GM18508 (cell line): ENCODE measurements around the gene PLS1.

Experiments used
- ATAC-seq: cut with Tn5 transposase; IDR thresholded peaks from one replicate; pipeline ENCODE4 v1.9.1; 2021; ENCODE audit warnings: moderate number of reproducible peaks; ENCODE audit not compliant: insufficient read depth, unreplicated experiment

Gene PLS1

DNA sequence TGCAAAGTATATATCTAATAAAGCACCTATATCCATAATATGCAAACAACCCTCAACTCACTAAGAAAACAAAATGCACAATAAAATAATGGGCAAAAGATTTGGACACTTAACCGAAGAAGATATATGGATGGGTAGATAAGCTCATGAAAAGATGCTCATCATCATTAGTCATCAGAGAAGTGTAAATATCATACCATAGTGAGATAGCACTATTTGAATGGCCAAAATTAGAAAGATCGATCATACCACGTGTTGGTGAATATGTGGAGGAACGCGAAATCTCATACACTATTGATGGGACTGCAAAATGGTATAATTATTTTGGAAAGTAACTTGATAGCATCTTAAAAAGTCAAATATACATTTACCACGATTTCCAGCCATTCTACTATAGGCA lies 40.5 kb downstream of the PLS1 start:
- ATAC-seq = no peak

DNA sequence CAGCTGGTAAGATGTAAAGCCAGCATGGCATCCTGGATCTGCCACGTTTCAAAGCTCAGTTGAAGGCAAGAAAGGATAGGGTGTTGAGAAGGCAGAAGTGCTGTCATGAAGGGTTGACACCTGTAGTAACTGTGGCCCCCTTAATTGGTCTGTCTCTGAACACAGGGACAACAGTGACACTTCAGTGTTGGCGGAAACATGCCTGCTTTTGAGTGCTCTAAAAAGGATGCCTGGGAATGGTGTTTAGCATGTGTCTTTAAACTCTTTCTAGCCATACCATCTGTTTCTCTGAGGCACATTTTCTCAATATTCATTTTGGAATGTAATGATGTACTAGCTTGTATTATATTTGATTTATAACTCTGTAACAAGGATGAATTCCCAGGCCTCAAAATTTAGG lies 42.1 kb downstream of the PLS1 start:
- ATAC-seq = no peak

DNA sequence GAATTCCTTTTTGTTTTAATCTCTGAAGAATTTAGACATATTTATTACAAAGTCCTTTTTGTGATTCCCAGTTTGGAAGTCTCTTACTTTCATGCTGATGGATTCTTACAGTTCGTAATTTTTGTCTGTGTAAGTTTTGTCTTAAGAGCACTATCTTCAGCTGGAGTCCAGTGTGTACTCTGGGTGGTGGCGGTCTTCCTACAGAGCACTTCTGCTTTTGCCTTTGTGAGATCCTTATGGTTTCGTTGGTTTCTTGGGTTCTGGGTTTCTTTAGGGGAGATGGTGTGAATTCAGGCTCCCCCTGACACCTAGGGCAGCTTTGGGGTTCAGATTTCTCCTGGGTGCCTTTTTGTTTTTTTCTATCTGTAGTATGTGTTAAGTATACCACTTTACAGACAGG lies 45.3 kb downstream of the PLS1 start:
- ATAC-seq = no peak

DNA sequence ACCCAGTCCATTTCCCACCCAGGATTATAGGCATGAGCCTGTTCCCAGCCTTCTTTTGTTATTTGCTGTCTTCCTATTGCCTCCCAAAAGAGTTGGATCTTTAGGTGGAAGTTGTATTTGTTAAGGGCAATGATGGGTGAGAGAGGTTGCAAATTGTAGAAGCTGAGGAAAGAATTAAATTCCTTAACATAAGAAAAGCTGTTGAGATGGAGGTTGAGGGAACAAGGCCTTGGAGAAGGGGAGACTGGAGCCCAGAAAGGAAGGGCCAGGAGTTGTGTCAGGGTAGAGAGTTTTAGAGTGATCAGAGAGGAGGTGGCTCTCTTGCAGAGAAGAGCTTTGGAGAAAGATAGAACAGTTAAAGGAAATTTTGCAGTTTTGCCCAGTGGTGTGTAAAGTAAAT lies 46.8 kb downstream of the PLS1 start:
- ATAC-seq = no peak

DNA sequence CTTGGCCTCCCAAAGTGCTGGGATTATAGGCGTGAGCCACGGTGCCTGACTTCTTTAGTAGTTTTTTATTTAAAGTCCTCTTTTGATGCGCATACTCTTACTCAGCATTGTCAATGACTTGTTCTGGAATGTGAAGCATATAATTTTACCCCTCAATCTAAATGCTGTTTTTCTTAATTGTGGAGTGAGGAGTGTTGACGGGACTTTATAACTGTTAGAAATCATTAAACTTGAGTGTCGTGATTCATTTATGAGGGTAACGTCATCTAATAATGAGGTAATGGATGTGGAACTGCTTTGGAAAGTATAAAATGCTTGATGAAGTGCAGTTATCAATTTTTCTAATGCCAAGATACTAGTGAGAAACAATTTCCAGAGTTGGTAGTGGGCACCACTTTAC lies 48.3 kb downstream of the PLS1 start:
- no peak for ATAC-seq

DNA sequence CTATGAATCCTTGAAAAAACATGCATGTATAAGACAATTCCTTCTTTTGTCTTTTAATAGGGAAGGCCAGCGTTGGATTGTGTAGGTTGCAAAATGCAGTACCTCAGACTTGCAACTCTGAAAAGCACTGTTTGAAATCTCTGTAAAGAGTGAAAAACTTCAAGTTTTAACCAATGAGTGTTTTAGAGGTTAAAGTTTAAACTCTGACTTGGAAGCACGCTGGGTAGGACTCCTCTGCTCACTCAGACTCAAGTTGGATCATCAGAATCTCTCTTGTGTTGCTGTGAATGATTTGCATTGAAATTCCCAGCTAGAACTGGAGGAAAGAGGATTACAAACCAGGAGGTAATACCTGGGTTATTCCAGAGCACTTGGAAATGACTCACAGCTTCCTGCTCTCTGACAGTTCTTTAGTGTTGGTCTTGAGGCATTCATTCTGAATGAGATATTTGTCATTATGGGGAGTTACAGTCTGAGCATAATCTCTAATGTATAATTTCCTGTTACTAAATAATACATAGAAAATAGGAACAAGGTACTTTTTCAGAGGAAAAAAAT lies 49.1 kb downstream of the PLS1 start:
- no peak for ATAC-seq

DNA sequence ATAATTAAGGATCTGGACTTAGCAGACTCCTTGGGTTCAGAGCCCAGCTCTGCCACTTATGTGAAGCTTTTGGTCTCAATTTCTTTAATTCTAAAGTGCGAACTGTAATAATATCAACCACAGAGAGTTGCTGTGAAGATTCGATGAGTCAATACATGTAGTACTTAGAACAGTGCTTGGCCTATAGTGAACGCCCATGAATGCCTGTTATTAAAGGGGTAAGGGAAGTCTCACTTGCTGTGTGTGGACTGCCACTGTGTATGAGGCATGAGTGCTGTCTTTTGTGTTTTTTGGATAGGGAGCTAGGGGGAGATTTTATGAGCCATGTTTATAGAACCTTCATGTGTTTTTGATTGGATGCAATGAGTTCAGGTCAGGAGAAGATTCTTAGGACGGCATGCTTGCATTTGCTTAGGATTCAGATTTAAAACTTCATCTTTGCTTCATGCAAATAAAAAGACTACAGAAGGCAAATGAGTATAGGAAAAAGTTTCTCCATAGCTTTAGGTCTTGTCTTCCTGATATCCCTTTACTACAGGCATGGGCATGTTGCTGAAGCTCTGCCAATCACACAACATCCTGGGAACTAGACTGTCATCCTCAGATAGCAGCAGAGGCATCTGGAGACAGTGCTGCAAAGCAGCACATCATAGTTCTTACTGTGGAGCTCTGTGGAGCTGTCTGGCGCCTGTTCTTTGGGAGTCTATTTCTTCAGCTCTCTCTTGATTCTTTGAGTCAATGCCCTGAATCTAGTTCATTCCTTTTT lies 50.0 kb downstream of the PLS1 start:
- ATAC-seq = no peak

DNA sequence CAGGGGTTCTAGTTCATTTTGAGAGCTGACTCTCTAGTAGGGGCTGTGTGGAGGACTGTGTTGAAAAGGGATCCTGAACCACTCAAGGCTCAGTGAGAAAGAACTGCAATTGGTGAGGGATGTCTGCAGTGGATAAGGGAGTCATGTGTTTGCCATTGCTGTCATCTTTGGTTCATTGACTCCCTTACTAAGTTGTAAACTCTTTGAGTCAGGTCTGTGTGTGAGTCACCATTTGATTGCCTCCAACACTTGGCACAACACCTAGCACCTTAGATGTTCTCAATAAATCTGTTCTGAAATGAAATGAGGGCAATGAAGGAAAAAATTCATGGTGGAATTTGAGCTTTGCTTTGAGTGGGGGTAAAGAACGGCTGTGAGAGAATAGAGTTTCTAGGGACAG lies 51.7 kb downstream of the PLS1 start:
- ATAC-seq = no peak

DNA sequence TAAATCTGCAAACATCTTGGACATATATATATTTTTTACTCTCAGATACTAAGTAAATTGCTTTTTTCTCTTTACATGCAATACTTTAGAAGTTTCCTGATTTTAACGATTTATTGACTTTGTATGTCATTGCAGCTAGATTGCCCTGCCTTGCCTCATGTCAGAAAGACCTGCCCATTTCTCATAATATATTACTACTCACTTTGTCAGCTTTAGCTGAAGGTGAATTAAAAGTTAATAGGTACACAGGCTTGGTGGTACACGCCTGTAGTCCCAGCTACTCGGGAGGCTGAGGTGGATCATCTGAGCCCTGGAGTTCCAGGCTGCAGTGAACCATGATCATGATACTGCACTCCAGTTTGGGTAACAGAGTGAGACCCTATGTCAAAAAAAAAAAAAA lies 52.8 kb downstream of the PLS1 start:
- ATAC-seq = no peak

DNA sequence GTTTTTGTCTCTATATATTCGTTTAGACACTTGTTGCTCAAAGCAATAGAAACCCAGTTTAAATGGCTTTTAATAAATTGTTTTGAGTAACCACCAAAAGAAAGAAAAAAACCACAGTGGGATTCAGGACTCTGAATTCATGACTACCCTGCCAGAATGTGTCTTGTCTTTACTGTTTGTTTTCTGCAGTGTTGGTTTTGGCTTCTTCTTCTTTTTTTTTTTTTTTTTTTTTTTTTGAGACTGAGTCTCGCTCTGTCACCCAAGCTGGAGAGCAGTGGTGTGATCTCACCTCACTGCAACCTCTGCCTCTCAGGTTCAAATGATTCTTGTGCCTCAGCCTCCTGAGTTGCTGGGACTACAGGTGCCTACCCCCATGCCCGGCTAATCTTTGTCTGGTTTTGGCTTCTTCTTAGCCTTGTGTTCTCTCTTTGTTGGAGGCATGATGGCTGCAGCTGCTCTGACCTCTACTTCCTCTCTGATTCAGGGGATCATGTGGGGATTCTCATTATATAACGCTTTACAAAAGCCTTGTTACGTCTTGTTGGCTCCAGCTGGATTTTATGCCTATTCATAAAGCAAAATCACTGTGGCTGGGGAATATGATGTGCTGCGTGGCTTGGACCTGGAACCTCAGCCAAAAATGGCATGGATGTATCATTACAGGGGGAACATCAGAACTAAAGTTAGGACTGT lies 54.0 kb downstream of the PLS1 start:
- ATAC-seq = no peak

DNA sequence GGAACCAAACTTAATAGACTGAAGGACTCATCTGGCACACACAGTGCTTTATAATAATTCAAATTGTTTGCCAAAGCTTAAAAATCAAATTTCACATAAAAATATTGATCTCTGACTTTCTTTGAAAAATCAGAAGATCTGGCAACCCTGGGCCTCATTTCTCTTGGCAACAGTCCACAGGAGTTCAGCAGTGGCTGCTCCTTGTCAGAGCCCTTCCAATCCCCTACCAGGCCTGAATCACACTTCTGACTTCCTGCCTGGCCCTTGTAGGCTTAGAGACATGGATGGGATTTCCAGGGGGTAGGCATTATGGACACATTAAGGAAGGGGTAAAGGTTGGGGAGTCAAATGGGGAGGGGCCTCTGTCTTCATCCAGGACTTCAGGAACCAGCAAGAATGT lies 55.5 kb downstream of the PLS1 start:
- ATAC-seq = no peak

DNA sequence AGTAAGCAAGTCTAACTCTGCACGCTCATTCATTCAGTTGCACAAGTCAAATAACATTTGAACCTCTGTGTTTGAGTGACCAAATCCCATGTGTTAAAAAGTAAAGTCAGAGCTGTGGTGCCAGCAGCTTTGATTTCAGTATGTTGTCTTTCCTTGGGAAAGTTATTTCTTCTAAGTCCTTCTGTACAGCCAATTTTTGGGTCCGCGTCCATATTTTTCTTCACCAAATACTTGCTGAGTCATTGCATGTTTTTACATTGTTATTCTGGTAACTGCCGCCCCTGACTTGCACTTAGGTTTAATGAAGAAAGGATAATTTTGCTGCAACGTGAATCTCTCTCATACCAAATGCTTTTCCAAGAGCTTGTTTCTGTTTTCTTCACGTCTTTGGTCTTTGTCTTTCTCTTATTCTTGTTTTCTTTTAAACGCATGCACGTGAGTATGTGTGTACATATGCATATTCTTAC lies 56.7 kb downstream of the PLS1 start:
- ATAC-seq = no peak

DNA sequence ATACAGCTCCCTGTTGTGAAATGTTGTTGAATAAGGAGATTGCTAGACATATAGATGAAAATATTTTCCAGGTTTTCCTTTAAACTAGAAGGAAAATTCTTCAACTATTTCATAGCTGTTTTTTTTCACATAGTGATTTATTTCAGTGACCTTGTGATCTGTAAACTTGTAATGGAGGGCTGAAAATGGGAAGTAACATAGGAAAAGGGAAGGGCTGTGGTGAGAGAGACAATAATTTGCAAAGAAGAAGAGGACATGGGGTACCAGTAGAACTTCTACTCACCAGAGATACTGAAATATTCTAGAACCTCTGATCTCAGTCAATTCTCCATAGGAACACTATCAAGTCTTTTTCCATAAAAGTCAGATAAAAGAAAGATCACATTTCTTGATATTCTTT lies 60.4 kb downstream of the PLS1 start:
- no peak for ATAC-seq

DNA sequence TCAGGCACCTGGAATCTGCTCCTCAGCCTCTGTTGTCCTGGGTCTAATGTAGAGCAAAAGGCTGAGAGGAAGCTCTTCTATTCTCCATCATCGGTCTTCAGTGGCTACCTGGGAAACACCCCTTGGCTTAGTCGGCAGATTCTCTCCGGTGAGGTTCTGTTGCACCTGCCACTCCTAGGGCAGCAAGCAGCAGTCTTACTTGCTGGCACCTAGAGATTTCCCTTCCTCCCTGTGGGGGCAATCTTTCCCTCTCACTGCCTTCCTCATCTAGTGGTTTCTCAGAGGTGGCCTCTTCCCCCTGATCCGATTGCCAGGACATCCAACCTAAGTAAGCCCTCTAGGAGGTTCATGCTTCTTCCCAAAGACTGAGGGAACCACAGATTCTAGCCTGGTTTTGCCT lies 60.8 kb downstream of the PLS1 start:
- no peak for ATAC-seq

DNA sequence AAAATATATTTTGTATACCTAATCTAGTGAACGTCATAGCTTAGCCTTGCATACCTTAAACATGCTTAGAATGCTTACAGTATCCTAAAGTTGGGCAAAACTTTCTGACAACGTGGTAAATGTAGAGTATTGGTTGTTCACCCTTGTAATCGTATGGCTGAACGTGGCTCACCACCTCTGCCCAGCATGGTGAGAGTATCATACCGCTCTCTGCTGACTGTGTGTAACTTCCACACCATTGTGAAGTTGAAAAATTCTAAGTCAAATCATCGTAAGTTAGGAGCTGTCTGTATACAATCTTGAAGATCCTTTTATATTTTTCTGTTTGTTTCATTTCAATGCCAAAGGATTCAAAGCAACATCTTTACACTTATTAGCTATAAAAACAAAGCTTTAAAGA lies 64.2 kb downstream of the PLS1 start:
- no peak for ATAC-seq

DNA sequence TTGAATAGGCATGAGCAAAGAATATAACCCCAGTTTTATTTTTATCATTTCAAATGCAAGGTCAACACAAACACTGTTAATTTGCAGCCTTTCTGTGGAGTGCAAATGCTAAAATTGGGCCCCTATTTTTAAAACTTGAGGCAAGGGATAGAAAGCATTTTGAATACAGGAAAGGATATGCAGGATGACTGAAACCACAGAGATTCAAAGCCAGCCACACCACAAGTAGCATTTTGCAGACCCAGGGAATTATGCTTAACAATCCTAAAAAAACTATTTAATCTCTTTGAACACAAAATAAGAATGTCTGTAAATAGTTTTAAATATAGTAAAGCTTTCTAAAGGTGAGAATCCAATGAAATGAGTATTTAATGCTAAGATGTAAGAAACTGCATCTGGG lies 64.7 kb downstream of the PLS1 start:
- no peak for ATAC-seq

DNA sequence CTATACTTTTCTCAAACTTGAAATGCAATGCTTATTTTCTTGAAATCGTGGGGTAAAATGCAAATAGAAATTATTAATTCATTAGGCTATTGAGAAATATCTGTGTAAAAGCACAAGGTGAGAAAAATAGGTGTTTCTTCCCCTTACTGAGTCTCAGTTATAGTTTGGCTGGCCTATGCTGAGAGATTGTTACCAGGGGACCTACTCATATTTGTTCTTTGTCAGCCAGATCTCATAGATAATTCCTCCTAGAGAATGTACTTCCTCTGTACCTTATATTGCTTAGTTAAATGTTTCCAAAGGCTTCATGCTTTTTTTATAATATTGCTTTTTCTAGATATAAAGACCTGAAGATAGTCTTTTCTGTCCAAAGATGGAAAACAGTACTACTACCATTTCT lies 67.7 kb downstream of the PLS1 start:
- no peak for ATAC-seq

DNA sequence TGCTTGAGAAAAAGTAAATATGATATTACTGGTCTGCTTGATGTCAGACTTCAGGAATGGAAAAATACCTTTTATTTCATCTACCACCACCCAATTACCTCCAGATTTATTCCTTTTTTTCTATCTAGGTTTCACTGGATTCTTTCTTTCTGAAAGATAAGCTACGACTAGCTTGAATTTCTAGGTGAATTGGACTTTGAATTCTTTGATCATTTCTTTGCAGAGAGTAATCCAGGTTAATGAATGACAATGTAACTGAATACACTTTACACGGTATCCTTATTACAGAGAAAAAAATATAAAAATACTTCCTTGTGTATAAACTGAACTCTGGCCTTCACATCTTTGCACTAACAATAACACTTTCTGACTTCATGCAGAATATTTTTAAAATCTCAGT lies 68.1 kb downstream of the PLS1 start:
- no peak for ATAC-seq

DNA sequence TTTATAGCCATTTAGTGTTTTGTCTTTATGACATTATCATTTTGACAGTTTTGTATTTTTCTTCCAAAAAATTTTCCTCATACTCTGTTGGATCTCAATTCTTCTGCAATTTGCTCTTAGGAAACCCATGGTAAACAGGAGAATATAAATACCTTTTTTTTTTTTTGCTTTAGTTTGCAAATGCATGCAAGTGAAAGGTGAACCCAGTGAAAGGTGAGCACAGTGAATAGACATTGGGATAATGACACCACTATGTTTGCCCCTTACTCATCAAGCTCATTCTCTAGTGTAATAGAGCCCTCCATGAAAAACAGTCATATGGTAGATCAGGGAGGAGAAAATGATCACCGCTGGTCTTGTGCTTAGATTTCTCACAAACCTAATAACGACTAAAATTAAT lies 68.6 kb downstream of the PLS1 start:
- ATAC-seq = no peak

DNA sequence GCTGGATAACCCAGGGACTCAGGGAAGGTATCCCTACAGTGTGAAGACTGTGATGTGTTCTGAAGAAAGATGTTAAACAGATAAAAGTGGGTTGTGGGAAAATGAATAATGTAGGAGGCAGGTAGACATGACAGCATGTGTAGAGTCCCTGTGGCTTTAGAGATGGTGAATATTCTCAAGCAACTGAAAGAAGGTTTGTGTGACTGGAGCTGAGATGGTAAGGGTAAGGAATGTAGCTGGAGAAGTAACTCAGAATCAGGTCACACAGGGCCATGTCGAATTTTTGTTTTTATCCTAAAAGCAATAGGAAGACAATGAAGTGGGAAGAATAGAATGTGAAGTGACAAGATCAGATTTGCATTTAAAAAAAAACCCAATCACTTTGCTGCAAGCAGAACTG lies 73.9 kb downstream of the PLS1 start:
- ATAC-seq = no peak

DNA sequence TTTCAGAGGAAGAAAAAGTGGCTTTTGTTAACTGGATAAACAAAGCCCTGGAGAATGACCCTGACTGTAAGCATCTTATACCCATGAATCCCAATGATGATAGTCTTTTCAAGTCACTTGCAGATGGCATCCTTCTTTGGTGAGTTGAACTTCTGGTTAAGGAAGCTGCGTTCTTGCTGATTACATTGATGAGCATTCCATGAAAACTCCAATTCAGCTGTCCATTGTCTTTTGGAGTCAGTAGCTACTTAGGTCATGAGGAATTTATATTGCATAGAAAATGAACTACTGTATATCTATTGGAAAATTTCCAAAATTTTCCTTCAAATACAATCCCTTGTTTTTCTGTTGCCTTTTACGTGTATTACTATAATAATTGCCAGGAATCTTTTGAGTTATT lies 80.0 kb downstream of the PLS1 start:
- no peak for ATAC-seq

DNA sequence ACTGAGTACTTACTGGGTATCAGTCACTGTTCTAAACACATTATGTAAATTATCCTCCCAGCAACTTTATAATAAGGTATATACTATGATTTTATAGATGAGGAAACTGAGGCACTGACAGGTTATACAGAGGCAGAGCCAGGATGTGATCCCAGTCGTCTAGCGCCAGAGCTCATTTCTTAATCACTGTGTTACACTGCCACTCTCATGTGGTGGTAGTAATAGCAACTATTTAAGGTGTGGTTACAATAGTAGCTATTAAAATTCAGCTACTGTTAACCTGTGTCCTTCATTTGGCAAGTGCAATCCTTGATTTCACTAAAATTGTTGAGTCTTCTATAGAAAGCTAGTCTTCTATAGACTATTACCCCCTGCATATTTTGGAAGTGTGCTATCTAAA lies 84.5 kb downstream of the PLS1 start:
- ATAC-seq = no peak
